ENCODE measurements around the gene MRFAP1L1.

GRCh38 chr4:6668391-6668790, 41.3 kb downstream of the MRFAP1L1 start:
- TF ChIP-seq EZH2 (IDR thresholded peaks at IDR 0.05; ENCODE audit: borderline replicate concordance, insufficient read depth, low read depth, low read length, poor library complexity, severe bottlenecking), result no peak
- TF ChIP-seq CTCF (IDR thresholded peaks at IDR 0.05), result no peak
